Lung (tissue), 12 donors: ENCODE results near the gene HLA-DOA. TPM values are rescaled to one million over a fixed set of nuclear protein-coding genes. Genes with fewer than 3 reads are reported as not detected.
A peak's percentile ranks its signal among the peaks of the same experiment; 100 is the strongest.

Experiments used
- ATAC-seq: fragments of 200-7000 bp; cut with Tn5 transposase; one replicate; pipeline ENCODE4 v1.9.1; 2020; ENCODE audit warnings: moderate number of reproducible peaks; ENCODE audit not compliant: insufficient read depth, low FRiP score
- DNase-seq, 3 donors: peaks; one replicate each; pipeline ENCODE4 v3.0.0-alpha.2; 2013 to 2017
- H3K27ac ChIP-seq, 2 donors: one replicate each; pipeline ENCODE4 v1.5.1; 2013; ENCODE audit warnings: mild to moderate bottlenecking in 2 of 2, moderate library complexity in 2 of 2, control low read depth in 1 of 2, inconsistent platforms in 1 of 2, low read depth in 1 of 2, low read length in 1 of 2
- H3K27me3 ChIP-seq, 3 donors: one replicate each; pipeline ENCODE4 v1.5.1; 2013; ENCODE audit warnings: low read length in 2 of 3; ENCODE audit not compliant: control insufficient read depth in 3 of 3, insufficient read depth in 3 of 3
- H3K36me3 ChIP-seq, 4 donors: one replicate each; pipeline ENCODE4 v1.5.1; 2013; ENCODE audit warnings: low read length in 4 of 4, mild to moderate bottlenecking in 1 of 4, moderate library complexity in 1 of 4; ENCODE audit not compliant: control insufficient read depth in 4 of 4, insufficient read depth in 4 of 4
- H3K4me1 ChIP-seq, 5 donors: one replicate each; pipeline ENCODE4 v1.5.1; 2013; ENCODE audit warnings: low read length in 5 of 5, mild to moderate bottlenecking in 2 of 5, moderate library complexity in 1 of 5; ENCODE audit not compliant: control insufficient read depth in 5 of 5, insufficient read depth in 5 of 5
- H3K4me3 ChIP-seq: one replicate; pipeline ENCODE4 v1.5.1; 2013; ENCODE audit warnings: mild to moderate bottlenecking, control low read depth, moderate library complexity
- H3K9ac ChIP-seq, 2 donors: one replicate each; pipeline ENCODE4 v1.5.1; 2013; ENCODE audit warnings: low read length in 2 of 2, control low read depth in 1 of 2; ENCODE audit not compliant: insufficient read depth in 1 of 2
- H3K9me3 ChIP-seq, 4 donors: one replicate each; pipeline ENCODE4 v1.5.1; 2013; ENCODE audit warnings: low read length in 3 of 4, mild to moderate bottlenecking in 1 of 4, moderate library complexity in 1 of 4; ENCODE audit not compliant: control insufficient read depth in 4 of 4, insufficient read depth in 3 of 4
- WGBS, 2 donors: extraction: QIAGEN DNeasy Blood & Tissue Kit; methylation state at CpG; one replicate each; pipeline ENCODE4 v1.1.7; 2013; 5-methylcytosine and 5-hydroxymethylcytosine counted together
- polyA plus RNA-seq, 2 donors: library from polyadenylated mRNA; stranded (reverse); fragments of 200-250 nt; gene quantifications; one replicate each; pipeline ENCODE4 v1.2.1, GENCODE V29; 2013
- total RNA-seq, 2 donors: library from RNA; depleted of rRNA in 1 of 2; stranded (reverse); fragments of >200 nt in 1 of 2; gene quantifications; one replicate each; pipeline ENCODE4 v1.2.1, GENCODE V29; 2014 to 2021
- TF ChIP-seq, protein P1 (sequence below): IDR thresholded peaks from 2 replicates; pipeline ENCODE4 v1.5.1; 2012; ENCODE audit warnings: mild to moderate bottlenecking; ENCODE audit errors: control extremely low read depth, extremely low read depth
- donor health status: control.
- donor health status: control.
- donor health status: Bipolar disorder and iron deficiency.
- donor health status: healthy.
- donor health status: DM: yes; HTN: yes; CAD: no.

Gene HLA-DOA
- total and polyA plus RNA-seq, 4 donors, result 4.6 to 26.4 (median 16.8) TPM

DNA sequence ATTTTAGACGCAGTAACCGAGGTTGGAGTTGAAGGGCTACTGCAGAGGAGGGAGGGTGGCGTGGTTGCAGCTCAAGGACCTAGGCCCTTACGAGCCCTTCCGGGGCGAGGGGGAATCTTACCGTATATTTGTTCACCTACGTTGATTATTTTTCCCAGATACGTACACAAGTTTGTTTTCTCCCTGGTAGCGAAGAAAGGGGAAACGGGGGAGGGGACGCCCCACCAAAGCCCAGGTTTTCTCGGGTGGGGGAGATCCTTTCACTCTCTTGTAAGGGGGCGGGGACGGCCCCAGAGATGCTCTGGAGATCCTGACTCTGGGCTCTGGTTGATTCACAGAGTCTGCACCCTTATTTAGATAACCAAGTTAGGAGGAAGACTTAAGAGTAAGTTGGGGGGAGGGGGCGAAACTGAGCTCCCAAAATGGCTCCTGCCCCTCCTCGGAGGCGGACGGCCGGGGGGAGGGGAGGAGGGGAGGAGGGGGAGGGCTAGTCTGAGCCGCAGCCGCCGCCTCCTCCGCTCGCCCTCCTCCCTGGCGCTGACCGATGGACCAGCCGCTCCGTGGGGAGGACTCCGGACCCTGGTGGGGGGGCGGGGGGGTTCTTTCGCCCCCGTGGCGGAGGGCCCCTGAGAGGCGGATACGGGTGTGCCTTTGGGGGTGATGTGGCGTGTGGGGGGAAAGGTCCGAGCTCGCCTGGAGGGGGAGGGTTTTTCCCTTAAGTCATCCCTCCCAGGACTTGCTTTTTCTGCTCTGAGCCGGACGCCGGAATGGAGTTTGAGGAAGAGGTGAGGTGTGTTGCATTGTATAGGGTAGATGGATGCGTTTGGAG, 38.8 kb downstream of the HLA-DOA start:
- TF ChIP-seq, protein P1, sequence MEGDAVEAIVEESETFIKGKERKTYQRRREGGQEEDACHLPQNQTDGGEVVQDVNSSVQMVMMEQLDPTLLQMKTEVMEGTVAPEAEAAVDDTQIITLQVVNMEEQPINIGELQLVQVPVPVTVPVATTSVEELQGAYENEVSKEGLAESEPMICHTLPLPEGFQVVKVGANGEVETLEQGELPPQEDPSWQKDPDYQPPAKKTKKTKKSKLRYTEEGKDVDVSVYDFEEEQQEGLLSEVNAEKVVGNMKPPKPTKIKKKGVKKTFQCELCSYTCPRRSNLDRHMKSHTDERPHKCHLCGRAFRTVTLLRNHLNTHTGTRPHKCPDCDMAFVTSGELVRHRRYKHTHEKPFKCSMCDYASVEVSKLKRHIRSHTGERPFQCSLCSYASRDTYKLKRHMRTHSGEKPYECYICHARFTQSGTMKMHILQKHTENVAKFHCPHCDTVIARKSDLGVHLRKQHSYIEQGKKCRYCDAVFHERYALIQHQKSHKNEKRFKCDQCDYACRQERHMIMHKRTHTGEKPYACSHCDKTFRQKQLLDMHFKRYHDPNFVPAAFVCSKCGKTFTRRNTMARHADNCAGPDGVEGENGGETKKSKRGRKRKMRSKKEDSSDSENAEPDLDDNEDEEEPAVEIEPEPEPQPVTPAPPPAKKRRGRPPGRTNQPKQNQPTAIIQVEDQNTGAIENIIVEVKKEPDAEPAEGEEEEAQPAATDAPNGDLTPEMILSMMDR, result no peak
- Histone ChIP-seq H3K27ac (peak overlapping the region; percentile 93 to 98), H3K4me3 (peak overlapping the region; percentile 84), H3K36me3 (peaks cover 15 to 41% (median 19%) of the 10 kb centered on the region in 4 donors), H3K27me3 (no peaks in the 10 kb centered on the region), H3K9me3 (no peaks in the 10 kb centered on the region), H3K9ac (peak overlapping the region; percentile 99 to 100), H3K4me1 (peaks cover 1 to 43% (median 6%) of the 10 kb centered on the region in 5 donors)
- DNase-seq (peak; percentile 92 to 96 (median 94)), ATAC-seq (peak; percentile 30)
- 0 to 1% methylated on average over 37 to 43 of the region's 43 CpGs for whole genome bisulfite sequencing, 2 donors

DNA sequence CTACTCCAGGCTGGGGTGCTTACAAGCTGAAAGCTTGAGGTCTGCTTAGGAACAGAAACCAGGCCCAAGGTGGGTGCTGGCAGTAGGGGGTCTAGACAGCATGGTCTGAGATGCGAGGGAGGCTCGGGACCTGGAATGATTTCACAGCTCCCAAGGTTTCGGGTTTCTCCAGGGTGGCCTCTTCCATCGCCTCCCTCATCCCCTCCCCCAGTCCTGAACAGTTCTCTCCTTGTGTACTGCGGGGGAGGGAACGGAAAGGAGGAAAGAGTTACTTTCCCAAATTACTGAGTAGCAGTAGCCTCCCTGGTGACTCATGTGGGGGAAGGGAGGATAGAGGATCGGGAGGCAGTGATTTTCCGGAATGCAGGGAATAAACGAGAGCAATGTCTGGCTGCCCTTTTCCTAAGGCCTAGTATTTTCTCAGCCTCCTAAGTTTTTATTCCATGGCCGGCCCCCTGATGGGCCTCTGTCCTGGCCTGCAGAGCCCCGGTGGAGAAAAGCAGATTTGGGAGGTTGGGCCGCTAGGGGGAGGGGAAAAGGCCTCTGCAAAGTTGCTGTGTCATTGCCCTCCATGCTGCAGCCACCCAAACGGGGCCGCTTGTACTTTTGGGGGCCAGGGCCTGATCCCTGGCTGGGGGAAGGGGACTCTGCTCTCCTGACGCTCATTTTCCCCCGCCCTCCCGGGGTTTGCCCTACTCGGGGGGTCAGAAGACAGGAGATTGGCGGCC, 39.5 kb downstream of the HLA-DOA start:
- Histone ChIP-seq H3K9ac (peak overlapping the region; percentile 95 to 96), H3K27ac (peak overlapping the region; percentile 93 to 98), H3K4me3 (peak overlapping the region; percentile 84), H3K4me1 (peaks cover 0 to 37% (median 6%) of the 10 kb centered on the region in 5 donors), H3K9me3 (no peaks in the 10 kb centered on the region), H3K27me3 (no peaks in the 10 kb centered on the region), H3K36me3 (peaks cover 10 to 36% (median 16%) of the 10 kb centered on the region in 4 donors)
- ATAC-seq (peak; percentile 2), DNase-seq (peak; percentile 87 to 91 (median 87))
- TF ChIP-seq, protein P1, result no peak
- 0% methylated on average over 19 of the region's 19 CpGs for WGBS, 2 donors

DNA sequence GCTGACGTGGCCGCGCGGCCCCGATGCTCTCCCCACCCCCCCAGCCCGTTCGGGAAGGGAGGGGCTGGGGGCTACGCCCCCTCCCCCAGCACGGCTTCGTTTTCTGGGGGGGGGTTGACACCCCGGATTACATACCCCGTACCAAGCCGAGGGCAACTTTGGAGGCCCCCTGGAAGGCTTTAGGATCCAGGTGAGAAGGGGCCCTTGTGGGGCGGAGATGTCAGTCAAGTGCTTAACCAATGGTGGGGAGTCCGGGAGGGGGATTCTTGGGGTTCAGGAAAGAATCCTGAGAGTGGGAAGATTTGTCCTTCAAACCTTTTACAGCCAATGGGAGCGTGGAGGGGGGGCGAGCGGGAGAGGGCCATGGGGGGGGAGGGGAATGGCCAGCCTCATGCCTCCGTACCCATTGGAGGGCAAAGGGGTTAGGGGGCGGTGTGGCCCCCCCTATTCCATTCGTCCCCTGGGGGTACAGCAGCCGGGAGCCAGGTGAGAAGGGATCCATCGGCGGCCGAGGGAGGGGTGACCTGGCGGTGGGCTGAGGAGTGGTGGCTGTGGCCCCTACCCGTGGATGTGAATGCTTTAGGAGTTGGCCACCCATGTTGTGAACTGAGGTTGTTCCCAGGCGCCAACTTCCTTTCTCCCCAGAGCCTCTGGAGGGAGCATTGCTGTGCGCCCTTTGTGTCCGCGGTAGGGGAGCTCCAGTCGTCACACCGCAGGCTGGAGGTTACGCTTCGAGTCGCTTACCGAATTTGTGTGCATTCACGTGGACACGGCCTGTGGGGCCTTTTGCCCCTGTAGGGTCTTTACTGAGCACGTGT, 40.3 kb downstream of the HLA-DOA start:
- H3K9me3 ChIP-seq, result no peaks in the 10 kb centered on the region
- peak overlapping the region; percentile 84 for H3K4me3 ChIP-seq
- DNase-seq (peak; percentile 86 to 91 (median 89)), ATAC-seq (no peak)
- H3K4me1 ChIP-seq, result peaks cover 0 to 30% (median 6%) of the 10 kb centered on the region in 5 donors
- H3K9ac ChIP-seq, result peak overlapping the region; percentile 95 to 96
- no peaks in the 10 kb centered on the region for H3K27me3 ChIP-seq
- WGBS, 2 donors, result 0% methylated on average over 39 to 40 of the region's 40 CpGs
- H3K27ac ChIP-seq, result peak overlapping the region; percentile 93 to 98
- TF ChIP-seq, protein P1, result no peak
- peaks cover 5 to 30% (median 9%) of the 10 kb centered on the region in 4 donors for H3K36me3 ChIP-seq
